ENCODE measurements around the gene GTF2A2.

The GTF2A2 gene

GRCh38 chr15:59605994-59606393 lies 51.3 kb downstream of the GTF2A2 start:
- no peak for DNase-seq (ENCODE audit: low read depth)

DNA sequence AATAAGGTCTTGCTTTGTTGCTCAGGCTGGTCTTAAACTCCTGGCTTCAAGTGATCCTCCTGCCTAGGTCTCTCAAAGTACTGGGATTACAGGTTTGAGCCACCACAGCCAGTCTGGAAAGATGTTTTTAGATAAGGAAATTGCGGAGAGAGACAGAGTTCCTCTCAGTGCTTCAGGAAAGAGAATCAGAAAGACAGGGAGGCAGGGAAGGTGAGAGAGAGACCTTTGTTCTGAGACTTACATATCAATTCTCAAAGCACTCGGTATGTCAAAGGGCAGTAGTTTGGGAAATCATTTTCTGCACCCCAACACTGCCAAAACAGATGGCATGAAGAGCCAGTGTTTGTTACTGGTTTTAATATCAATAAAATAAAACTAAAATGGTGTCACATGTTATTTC lies 58.9 kb downstream of the GTF2A2 start:
- DNase-seq (ENCODE audit: low read depth): no peak

- no peak for DNase-seq (ENCODE audit: low read depth)
These were observed 60.7 kb downstream of the GTF2A2 start for GRCh38 chr15:59596640-59597039.

DNA sequence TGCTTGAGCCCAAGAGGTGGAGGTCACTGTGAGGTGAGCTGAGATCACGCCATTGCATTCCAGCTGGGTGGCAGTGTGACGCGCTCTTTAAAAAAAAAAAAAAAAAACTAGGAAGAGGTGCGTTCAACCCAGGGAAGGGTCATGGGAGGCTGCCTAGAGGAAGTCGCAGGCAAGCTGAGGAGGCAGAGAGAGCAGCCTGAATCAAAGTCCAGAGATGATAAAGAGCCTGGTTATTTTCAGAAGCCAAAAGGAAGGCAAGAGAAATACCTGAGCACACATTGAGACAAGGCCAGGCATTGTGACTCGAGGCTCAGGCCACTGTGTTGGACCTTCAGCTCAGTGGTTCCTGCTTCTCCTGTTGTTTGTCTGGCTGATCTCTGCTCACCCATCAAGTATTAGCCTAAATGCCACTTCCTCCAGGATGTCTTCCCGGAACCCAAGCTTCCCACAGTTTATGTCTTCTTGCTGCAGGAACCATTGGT lies 61.8 kb downstream of the GTF2A2 start:
- DNase-seq (ENCODE audit: low read depth): no peak

DNA sequence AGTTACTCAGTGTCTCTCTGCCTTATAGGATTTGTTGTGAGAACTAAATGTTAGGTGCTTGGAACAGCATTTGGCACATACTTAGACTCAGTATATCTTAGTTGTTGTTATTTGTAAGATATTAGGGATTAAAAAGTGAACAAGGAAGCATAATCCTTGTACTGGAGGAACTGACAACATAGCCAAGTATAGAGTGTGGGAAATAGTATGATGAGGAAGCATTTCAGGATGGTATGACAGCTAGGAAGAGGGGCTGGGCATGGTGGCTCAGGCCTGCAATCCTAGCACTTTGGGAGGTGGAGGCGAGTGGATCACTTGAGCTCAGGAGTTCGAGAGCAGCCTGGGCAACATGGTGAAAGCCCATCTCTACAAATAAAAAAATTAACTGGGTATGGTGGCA lies 62.3 kb downstream of the GTF2A2 start:
- DNase-seq (ENCODE audit: low read depth): no peak

GRCh38 chr15:59594493-59594942 lies 62.8 kb downstream of the GTF2A2 start:
- DNase-seq (ENCODE audit: low read depth): peak; percentile 7

GRCh38 chr15:59591356-59591755 lies 66.0 kb downstream of the GTF2A2 start:
- DNase-seq (ENCODE audit: low read depth): no peak

GRCh38 chr15:59590027-59590426 lies 67.3 kb downstream of the GTF2A2 start:
- DNase-seq (ENCODE audit: low read depth): no peak
